ENCODE measurements around the gene RAB9A.
"Not testable (repeated sequence)": the region's sequence is repeated elsewhere in the genome, so short reads cannot be mapped to it uniquely, and the experiment has no call there.

The RAB9A gene

GRCh38 chrX:13676885-13677284 lies 12.0 kb upstream of the RAB9A start:
- Histone ChIP-seq H3K4me3 (ENCODE audit: low read length) (no peak overlapping the region), H3K36me3 (ENCODE audit: control insufficient read depth, insufficient read depth, low read length) (no peaks in the 10 kb centered on the region), H3K9me3 (ENCODE audit: control insufficient read depth, low read length) (no peaks in the 10 kb centered on the region), H3K4me1 (ENCODE audit: control insufficient read depth, insufficient read depth, low read length) (no peaks in the 10 kb centered on the region), H3K27me3 (ENCODE audit: control insufficient read depth, insufficient read depth, low read length) (no peaks in the 10 kb centered on the region), H3K9ac (ENCODE audit: low read length) (no peak overlapping the region)

GRCh38 chrX:13679700-13680099 lies 9.2 kb upstream of the RAB9A start:
- not testable (repeated sequence) for H3K36me3 ChIP-seq (ENCODE audit: control insufficient read depth, insufficient read depth, low read length); H3K4me1 ChIP-seq (ENCODE audit: control insufficient read depth, insufficient read depth, low read length); H3K9me3 ChIP-seq (ENCODE audit: control insufficient read depth, low read length); H3K4me3 ChIP-seq (ENCODE audit: low read length); H3K9ac ChIP-seq (ENCODE audit: low read length); H3K27me3 ChIP-seq (ENCODE audit: control insufficient read depth, insufficient read depth, low read length)

- Histone ChIP-seq H3K9ac (ENCODE audit: low read length) (no peak overlapping the region), H3K4me3 (ENCODE audit: low read length) (no peak overlapping the region), H3K4me1 (ENCODE audit: control insufficient read depth, insufficient read depth, low read length) (no peaks in the 10 kb centered on the region), H3K36me3 (ENCODE audit: control insufficient read depth, insufficient read depth, low read length) (no peaks in the 10 kb centered on the region), H3K27me3 (ENCODE audit: control insufficient read depth, insufficient read depth, low read length) (no peaks in the 10 kb centered on the region), H3K9me3 (ENCODE audit: control insufficient read depth, low read length) (no peaks in the 10 kb centered on the region)
Observed at GRCh38 chrX:13681595-13681994, 7.3 kb upstream of the RAB9A start.

GRCh38 chrX:13684361-13684760 lies 4.6 kb upstream of the RAB9A start:
- no peaks in the 10 kb centered on the region for H3K9me3 ChIP-seq (ENCODE audit: control insufficient read depth, low read length)
- no peaks in the 10 kb centered on the region for H3K27me3 ChIP-seq (ENCODE audit: control insufficient read depth, insufficient read depth, low read length)
- H3K4me3 ChIP-seq (ENCODE audit: low read length) = no peak overlapping the region
- H3K4me1 ChIP-seq (ENCODE audit: control insufficient read depth, insufficient read depth, low read length) = no peaks in the 10 kb centered on the region
- no peak overlapping the region for H3K9ac ChIP-seq (ENCODE audit: low read length)
- H3K36me3 ChIP-seq (ENCODE audit: control insufficient read depth, insufficient read depth, low read length) = no peaks in the 10 kb centered on the region

- Histone ChIP-seq H3K4me1 (ENCODE audit: control insufficient read depth, insufficient read depth, low read length) (no peaks in the 10 kb centered on the region), H3K27me3 (ENCODE audit: control insufficient read depth, insufficient read depth, low read length) (no peaks in the 10 kb centered on the region), H3K4me3 (ENCODE audit: low read length) (no peak overlapping the region), H3K9me3 (ENCODE audit: control insufficient read depth, low read length) (no peaks in the 10 kb centered on the region), H3K9ac (ENCODE audit: low read length) (no peak overlapping the region), H3K36me3 (ENCODE audit: control insufficient read depth, insufficient read depth, low read length) (no peaks in the 10 kb centered on the region)
Observed at GRCh38 chrX:13685126-13685763, 3.7 kb upstream of the RAB9A start.

- Histone ChIP-seq H3K9ac (ENCODE audit: low read length) (no peak overlapping the region), H3K4me3 (ENCODE audit: low read length) (no peak overlapping the region), H3K27me3 (ENCODE audit: control insufficient read depth, insufficient read depth, low read length) (no peaks in the 10 kb centered on the region), H3K36me3 (ENCODE audit: control insufficient read depth, insufficient read depth, low read length) (no peaks in the 10 kb centered on the region), H3K4me1 (ENCODE audit: control insufficient read depth, insufficient read depth, low read length) (peaks cover 3% of the 10 kb centered on the region), H3K9me3 (ENCODE audit: control insufficient read depth, low read length) (no peaks in the 10 kb centered on the region)
Observed at GRCh38 chrX:13687203-13687602, 1.7 kb upstream of the RAB9A start.

- no peaks in the 10 kb centered on the region for H3K36me3 ChIP-seq (ENCODE audit: control insufficient read depth, insufficient read depth, low read length)
- H3K9me3 ChIP-seq (ENCODE audit: control insufficient read depth, low read length) = no peaks in the 10 kb centered on the region
- H3K4me1 ChIP-seq (ENCODE audit: control insufficient read depth, insufficient read depth, low read length) = peaks cover 14% of the 10 kb centered on the region
- no peaks in the 10 kb centered on the region for H3K27me3 ChIP-seq (ENCODE audit: control insufficient read depth, insufficient read depth, low read length)
- peak overlapping the region; percentile 91 for H3K9ac ChIP-seq (ENCODE audit: low read length)
- peak overlapping the region; percentile 56 for H3K4me3 ChIP-seq (ENCODE audit: low read length)
Observed at GRCh38 chrX:13688384-13688957, 457 bp upstream of the RAB9A start.

GRCh38 chrX:13689741-13690211 lies 848 bp downstream of the RAB9A start:
- no peaks in the 10 kb centered on the region for H3K9me3 ChIP-seq (ENCODE audit: control insufficient read depth, low read length)
- H3K36me3 ChIP-seq (ENCODE audit: control insufficient read depth, insufficient read depth, low read length) = no peaks in the 10 kb centered on the region
- H3K27me3 ChIP-seq (ENCODE audit: control insufficient read depth, insufficient read depth, low read length) = no peaks in the 10 kb centered on the region
- H3K4me1 ChIP-seq (ENCODE audit: control insufficient read depth, insufficient read depth, low read length) = peaks cover 25% of the 10 kb centered on the region
- H3K9ac ChIP-seq (ENCODE audit: low read length) = peak overlapping the region; percentile 91
- H3K4me3 ChIP-seq (ENCODE audit: low read length) = peak overlapping the region; percentile 56

GRCh38 chrX:13690836-13691235 lies 1.9 kb downstream of the RAB9A start:
- Histone ChIP-seq H3K4me1 (ENCODE audit: control insufficient read depth, insufficient read depth, low read length) (peaks cover 25% of the 10 kb centered on the region), H3K4me3 (ENCODE audit: low read length) (no peak overlapping the region)

GRCh38 chrX:13691841-13692371 lies 3.0 kb downstream of the RAB9A start:
- H3K36me3 ChIP-seq (ENCODE audit: control insufficient read depth, insufficient read depth, low read length) = no peaks in the 10 kb centered on the region
- H3K4me1 ChIP-seq (ENCODE audit: control insufficient read depth, insufficient read depth, low read length) = peaks cover 25% of the 10 kb centered on the region
- H3K9me3 ChIP-seq (ENCODE audit: control insufficient read depth, low read length) = no peaks in the 10 kb centered on the region
- H3K4me3 ChIP-seq (ENCODE audit: low read length) = no peak overlapping the region
- no peaks in the 10 kb centered on the region for H3K27me3 ChIP-seq (ENCODE audit: control insufficient read depth, insufficient read depth, low read length)
- no peak overlapping the region for H3K9ac ChIP-seq (ENCODE audit: low read length)

More at GRCh38 chrX:13690836-13691235, 1.9 kb downstream of the RAB9A start:
- H3K9ac ChIP-seq (ENCODE audit: low read length) = no peak overlapping the region
- no peaks in the 10 kb centered on the region for H3K27me3 ChIP-seq (ENCODE audit: control insufficient read depth, insufficient read depth, low read length)
- no peaks in the 10 kb centered on the region for H3K9me3 ChIP-seq (ENCODE audit: control insufficient read depth, low read length)
- no peaks in the 10 kb centered on the region for H3K36me3 ChIP-seq (ENCODE audit: control insufficient read depth, insufficient read depth, low read length)

GRCh38 chrX:13692771-13693231 lies 3.9 kb downstream of the RAB9A start:
- no peaks in the 10 kb centered on the region for H3K27me3 ChIP-seq (ENCODE audit: control insufficient read depth, insufficient read depth, low read length)
- H3K9ac ChIP-seq (ENCODE audit: low read length) = no peak overlapping the region
- H3K4me1 ChIP-seq (ENCODE audit: control insufficient read depth, insufficient read depth, low read length) = peaks cover 27% of the 10 kb centered on the region
- H3K4me3 ChIP-seq (ENCODE audit: low read length) = no peak overlapping the region
- H3K36me3 ChIP-seq (ENCODE audit: control insufficient read depth, insufficient read depth, low read length) = no peaks in the 10 kb centered on the region
- no peaks in the 10 kb centered on the region for H3K9me3 ChIP-seq (ENCODE audit: control insufficient read depth, low read length)

- Histone ChIP-seq H3K9me3 (ENCODE audit: control insufficient read depth, low read length) (no peaks in the 10 kb centered on the region), H3K4me1 (ENCODE audit: control insufficient read depth, insufficient read depth, low read length) (peaks cover 33% of the 10 kb centered on the region), H3K36me3 (ENCODE audit: control insufficient read depth, insufficient read depth, low read length) (no peaks in the 10 kb centered on the region), H3K9ac (ENCODE audit: low read length) (no peak overlapping the region), H3K27me3 (ENCODE audit: control insufficient read depth, insufficient read depth, low read length) (no peaks in the 10 kb centered on the region), H3K4me3 (ENCODE audit: low read length) (no peak overlapping the region)
Observed at GRCh38 chrX:13693341-13693961, 4.5 kb downstream of the RAB9A start.

All from mucosa of stomach (tissue), 1 donor.